COLO668 (cell line): Measurements from ENCODE around the gene OR1K1.
"Not testable (repeated sequence)": the region's sequence is repeated elsewhere in the genome, so short reads cannot be mapped to it uniquely, and the experiment has no call there.

ENCODE experiments used
- DNase-seq: peaks from one replicate; lab custom pipeline; 2025; ENCODE audit not compliant: unreplicated experiment; lab: John Stamatoyannopoulos, UW

OR1K1 gene, protein sequence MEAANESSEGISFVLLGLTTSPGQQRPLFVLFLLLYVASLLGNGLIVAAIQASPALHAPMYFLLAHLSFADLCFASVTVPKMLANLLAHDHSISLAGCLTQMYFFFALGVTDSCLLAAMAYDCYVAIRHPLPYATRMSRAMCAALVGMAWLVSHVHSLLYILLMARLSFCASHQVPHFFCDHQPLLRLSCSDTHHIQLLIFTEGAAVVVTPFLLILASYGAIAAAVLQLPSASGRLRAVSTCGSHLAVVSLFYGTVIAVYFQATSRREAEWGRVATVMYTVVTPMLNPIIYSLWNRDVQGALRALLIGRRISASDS

DNA sequence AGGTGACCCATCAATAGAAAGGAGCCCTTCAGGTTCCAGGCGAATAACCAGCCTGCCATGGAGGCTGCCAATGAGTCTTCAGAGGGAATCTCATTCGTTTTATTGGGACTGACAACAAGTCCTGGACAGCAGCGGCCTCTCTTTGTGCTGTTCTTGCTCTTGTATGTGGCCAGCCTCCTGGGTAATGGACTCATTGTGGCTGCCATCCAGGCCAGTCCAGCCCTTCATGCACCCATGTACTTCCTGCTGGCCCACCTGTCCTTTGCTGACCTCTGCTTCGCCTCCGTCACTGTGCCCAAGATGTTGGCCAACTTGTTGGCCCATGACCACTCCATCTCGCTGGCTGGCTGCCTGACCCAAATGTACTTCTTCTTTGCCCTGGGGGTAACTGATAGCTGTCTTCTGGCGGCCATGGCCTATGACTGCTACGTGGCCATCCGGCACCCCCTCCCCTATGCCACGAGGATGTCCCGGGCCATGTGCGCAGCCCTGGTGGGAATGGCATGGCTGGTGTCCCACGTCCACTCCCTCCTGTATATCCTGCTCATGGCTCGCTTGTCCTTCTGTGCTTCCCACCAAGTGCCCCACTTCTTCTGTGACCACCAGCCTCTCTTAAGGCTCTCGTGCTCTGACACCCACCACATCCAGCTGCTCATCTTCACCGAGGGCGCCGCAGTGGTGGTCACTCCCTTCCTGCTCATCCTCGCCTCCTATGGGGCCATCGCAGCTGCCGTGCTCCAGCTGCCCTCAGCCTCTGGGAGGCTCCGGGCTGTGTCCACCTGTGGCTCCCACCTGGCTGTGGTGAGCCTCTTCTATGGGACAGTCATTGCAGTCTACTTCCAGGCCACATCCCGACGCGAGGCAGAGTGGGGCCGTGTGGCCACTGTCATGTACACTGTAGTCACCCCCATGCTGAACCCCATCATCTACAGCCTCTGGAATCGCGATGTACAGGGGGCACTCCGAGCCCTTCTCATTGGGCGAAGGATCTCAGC, at the start of gene OR1K1:
OR1K1 (plus strand) TSS at position 58 of the 995 bp plus-strand sequence; CDS start at position 58, 0 bp downstream.
- DNase-seq, result no peak

DNA sequence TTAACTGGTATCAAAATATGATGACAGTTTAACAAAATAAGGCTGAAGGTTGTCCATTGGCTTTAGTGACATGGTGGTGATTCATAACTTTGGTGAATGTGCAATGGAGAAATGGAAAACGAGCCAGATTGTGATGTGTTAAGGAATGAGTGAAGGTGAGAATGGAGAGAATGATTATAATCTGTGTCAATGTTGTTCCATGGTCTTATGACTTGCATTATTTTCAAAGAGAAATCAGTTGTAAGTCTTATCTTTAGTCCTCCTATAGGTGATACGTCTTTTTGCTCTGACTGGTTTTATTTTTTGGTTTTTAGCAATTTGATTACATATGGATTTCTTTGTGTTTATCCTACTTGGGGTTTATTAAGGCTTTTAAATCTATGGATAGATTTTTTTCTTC, 45.1 kb upstream of the OR1K1 start:
- no peak for DNase-seq

DNA sequence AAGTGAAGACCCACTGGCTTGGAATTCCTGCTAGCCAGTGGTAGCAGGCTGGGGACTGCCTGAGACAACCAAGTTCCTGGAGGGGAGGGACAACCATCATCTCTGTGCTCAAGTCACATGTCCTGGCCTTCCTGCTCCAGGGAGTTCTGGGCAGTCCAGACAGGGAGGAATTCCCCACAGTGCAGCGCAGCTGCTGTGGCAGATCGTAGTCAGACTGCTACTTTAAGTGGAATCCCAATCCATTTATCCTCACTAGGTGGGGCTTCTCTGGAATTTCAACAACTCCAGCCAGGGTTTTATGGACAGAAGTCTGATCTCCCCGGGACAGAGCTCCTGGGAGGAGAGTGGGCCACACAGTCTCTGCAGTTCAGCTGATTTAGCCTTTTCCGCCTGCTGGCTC, 32.1 kb upstream of the OR1K1 start:
- no peak for DNase-seq

DNA sequence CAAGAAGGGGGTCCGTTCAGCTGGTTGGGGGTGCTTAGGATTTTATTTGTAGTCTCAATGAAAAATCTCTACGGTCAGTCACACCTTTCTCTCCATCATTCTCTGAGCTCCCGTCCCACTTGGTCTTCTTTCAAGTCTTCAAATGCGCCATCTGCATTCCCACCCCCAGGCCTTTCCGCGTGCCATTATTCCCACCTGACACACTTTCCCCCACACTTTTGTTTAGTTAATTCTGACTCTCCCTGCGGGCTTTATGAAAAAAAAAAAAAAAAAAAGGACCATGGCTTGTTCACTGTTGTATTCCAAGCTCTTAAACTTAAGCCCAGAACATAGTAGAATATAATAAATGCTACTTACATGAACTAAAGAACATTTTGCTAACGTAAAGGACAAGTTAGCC, 22.9 kb upstream of the OR1K1 start:
- DNase-seq, result no peak

DNA sequence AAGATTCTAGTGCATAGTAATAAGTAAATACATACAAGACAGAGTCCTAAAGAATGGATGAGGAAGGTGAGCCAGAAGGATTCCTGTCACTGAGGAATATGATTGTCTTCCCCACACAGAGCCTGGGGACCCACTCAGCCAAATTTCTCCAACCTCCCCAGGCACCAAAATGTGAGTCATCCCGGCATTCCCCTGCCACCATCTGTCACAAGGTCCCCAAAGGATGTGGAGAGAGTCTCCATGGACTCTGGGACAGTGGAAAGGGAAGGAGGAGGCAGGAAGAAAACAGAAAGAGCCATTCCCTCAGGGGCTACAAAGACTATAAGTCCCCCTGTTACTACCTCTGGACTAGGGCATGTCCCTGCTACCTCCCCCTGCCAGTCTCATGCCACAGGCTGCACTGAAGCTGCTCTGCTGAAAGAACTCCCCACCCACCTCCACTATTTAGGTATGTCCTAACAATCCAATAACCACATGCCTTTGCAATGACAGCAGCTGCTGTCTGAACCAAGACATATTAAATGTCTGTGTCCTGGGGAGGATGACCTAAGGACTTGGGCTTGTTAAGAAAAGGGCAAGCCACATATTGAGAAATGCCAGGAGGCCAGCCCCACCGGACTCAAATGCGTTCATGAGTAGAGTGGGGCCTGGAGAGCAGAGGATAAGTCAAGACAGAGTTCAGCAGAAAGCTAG, 21.8 kb upstream of the OR1K1 start:
- DNase-seq, result no peak

DNA sequence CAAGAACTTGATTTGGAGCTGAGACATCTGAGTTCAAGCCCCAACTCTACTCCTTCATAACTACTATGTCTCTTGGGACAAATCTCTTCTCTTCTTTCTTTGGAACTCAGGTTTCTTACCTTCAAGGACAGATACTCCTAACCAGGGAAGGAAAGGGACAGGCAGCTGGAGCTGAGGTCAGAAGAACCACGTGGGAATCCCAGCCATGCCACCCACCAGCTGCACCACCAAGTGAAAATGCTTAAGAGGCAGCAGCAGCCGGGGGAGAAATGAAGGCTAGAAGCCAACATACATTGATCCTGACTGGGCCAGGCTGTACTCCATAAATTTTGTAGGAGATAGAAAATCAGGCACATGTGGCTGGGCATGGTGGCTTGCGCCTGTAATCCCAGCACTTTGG, 20.7 kb upstream of the OR1K1 start:
- DNase-seq, result no peak

DNA sequence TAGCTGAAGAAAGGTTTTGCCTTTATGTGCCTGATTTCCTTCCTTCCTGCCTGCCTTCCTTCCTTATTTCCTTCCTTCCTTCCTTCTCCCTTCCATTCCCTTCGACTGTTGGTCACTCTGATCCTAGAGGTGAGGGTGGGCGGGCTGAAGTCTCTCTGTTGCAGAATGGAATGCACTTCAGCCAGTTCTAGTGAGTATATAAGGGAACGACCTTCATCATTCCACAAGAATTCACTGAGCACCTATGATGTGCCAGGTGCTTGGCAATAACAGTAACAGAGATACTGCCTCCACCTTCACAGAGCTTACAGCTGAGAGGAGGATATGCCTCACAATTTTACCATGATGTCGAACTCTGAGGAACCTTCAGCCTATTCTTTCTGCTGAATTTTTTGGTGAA, 19.9 kb upstream of the OR1K1 start:
- no peak for DNase-seq

DNA sequence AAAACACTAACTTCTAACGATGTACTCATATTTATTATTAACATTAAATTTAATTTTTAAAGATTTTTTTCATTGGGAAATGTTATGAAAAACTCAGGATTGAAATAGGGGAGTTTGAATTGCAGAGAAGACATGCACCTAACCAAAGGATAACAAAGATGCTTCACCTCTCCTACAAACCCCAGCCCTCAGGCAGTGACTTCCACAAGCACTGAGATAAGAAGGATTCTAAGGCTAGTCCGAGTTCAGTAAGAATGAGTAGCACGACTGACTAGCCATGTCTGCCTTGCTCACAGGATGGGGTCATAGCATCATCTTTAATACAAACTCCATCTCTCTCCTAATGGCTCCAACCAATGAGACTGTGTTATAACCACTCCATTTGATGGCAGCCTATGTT, 18.3 kb upstream of the OR1K1 start:
- no peak for DNase-seq

DNA sequence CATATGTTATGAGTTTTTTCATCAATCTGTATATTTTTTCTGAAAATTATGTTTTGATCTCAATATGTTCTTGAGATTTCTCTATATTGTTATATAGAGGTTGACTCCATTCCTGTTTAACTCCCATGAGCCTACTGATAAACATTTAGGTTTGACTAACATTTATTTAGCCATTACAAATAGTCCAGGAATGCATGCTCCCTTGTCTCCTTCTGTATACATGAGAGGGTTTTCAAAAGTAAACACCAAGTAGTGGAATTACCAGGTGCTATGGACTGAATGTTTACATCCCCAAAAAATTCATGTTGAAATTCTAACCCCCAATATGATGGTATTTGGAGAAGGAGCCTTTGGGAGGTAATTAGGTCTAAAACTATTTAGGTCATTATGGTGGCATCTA, 14.7 kb upstream of the OR1K1 start:
- no peak for DNase-seq

DNA sequence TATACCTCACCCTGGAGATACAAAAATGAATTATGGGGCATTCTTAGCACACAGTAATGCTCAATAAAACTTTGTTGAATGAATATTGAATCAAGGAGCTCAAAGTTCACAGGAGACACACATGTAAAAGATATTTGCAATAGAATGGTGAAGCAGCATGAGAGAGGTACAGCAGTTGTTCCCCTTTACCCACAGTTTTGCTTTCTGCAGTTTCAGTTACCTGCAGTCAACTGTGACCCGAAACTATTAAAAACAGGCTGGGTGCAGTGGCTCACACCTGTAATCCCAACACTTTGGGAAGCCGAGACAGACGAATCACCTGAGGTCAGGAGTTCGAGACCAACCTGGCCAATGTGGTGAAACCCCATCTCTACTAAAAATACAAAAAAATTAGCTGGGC, 13.6 kb upstream of the OR1K1 start:
- no peak for DNase-seq

DNA sequence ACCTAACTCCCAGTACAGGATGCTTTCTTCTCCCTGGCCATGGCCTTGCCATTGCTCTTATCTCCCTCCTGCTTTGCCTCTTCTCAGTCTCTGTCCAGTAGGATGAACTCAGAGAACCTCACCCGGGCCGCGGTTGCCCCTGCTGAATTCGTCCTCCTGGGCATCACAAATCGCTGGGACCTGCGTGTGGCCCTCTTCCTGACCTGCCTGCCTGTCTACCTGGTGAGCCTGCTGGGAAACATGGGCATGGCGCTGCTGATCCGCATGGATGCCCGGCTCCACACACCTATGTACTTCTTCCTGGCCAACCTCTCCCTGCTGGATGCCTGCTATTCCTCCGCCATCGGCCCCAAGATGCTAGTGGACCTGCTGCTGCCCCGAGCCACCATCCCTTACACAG, 11.1 kb upstream of the OR1K1 start, which contains the start of gene OR5C1:
OR5C1 (plus strand) TSS at position 103 of the 400 bp plus-strand sequence; CDS start at position 103, 0 bp downstream.
- no peak for DNase-seq

DNA sequence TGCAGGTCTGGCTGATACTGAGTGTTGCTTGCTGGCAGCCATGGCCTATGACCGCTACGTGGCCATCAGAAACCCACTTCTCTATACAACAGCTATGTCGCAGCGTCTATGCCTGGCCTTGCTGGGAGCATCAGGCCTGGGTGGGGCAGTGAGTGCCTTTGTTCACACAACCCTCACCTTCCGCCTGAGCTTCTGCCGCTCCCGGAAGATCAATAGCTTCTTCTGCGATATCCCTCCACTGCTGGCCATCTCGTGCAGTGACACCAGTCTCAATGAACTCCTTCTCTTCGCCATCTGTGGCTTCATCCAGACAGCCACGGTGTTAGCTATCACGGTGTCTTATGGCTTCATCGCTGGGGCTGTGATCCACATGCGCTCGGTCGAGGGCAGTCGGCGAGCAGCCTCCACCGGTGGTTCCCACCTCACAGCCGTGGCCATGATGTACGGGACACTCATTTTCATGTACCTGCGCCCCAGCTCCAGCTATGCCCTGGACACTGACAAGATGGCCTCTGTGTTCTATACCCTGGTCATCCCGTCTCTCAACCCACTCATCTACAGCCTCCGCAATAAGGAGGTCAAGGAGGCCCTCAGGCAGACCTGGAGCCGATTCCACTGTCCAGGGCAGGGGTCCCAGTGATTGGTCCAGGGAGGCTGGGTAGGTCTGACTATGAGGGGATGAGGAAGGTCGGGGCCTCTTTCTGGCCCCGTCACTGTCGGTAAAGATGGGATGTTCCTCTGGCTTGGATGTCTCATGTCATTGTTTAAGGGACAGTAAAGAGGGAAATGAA, 10.5 kb upstream of the OR1K1 start:
- DNase-seq, result no peak

DNA sequence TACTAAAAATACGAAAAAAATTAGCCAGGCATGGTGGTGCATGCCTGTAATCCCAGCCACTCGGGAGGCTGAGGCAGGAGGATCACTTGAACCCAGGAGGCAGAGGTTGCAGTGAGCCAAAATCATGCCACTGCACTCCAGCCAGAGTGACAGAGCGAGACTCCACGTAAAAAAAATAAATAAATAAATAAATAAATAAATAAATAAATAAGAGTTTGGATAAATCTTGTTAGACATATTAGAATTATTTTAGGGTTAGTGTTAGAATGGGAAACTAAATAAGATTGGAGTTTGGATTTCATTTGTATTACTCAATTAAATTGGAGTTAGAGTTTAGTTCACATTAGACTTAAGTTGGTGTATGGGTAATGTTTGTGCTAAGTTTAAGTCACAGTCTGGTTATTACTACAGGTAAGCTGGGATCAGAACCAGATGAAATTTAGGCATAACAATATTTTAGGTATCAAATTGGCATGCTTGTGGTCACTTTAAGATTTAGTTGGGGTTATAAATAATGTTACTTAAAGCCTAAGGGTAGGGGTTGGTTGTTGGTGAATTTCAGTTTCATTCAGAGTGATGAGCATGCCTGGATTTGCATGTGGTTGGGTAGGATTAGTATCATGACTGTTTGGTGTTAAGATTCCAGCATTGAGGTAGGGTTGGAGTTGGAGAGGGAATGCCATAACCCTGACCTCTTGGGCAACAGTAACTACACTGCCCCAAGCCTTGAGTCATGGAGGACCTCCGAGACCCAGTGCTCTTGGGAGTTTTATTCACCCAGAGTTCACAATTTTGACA, 7.9 kb upstream of the OR1K1 start:
- no peak for DNase-seq

DNA sequence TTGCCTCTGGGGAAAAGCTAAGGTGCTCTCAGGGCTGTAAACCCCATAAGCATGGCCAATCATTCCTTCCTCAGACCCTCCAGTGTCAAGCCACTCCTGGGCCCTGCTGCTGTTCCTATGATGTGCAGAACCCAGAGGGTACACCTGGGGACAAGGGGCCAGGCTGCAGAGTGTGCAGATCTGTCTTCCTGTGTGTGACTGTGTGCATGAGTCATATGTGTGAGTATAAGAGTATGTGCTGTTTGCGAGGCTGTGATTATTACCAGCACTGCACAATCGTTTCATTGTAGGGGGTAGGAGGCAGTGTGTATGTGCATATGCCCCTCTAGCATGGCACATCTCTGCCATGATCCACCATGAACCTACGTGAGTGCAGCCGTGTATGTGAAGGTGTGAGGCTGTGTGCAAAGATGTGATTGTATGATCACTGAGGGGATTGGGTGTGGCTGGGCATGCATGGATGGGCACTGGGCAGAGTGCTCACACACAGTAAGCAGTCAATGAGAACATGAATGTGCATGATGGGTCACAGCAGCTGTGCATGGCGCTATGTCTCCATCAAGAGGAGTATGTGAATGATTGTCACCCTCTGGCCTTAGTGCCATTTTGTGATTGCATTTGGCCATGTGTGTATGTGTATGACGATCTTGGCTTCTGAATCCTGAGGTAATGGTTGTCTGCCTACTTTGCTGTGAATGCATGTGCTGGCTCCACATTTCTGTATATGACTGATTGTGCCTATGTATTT, 2.4 kb upstream of the OR1K1 start:
- DNase-seq, result peak; percentile 6

DNA sequence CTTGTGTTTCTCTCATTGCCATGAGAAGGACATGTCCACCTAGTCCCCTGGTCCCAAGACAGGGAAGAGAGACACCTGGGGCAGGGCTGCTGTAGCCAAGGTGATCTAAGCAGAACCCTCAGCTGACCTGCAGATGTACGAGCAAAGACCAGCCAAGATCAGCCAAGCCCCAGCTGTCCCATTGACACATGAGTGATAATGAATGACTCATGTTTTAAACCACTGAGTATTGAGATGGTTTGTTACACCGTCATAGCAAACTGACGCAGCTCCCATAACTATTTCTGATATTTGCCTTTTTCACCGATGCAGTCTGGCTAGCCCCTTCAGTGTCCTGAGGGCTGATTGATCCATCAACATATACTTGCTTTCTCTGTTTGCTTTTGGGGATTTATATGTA, 6.7 kb downstream of the OR1K1 start:
- DNase-seq, result no peak

DNA sequence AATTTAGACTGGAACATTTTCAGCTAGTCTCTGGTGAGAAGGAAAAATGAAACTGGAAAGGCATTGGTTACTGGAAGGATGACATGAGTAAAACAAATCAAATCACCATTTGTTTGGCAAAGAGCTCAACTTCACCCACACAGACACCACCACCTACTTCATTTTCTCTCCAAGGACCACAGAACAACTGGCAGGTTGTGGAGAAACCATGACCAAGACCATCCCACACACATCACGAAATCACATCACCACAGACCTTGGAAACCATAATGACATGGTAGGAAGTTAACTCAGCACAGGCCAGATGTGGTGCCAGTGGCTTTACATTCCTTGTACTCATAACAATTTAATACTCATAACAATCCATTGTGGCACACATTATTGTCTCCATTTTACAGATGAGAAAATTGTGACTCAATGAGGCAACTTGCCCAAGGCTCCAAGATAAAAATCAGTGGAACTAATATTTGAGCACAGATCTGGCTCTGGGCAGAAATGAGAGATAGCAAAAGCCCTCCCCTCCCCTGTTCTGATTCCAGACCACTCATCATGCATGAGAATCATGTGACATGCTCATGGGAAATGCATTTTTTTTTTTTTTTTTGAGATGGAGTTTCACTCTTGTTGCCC, 7.5 kb downstream of the OR1K1 start:
- no peak for DNase-seq

DNA sequence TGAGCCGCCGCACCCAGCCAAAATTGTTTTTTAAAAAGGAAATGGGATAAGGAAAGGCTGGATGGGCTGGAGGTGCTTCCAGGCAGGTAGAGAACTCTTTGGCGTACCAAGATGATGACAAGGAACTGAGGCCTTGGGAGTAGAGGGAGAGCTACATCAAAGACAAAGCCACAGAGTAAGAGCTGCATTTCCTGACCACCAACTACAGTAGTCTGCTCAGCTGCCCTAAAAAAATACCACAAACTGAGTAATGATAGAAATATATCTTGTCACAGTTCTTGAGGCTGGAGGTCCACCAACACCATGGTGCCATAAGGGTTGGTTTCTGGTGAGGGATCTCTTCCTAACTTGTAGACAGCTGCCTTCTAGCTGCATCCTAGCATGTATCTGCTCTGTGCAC, 8.2 kb downstream of the OR1K1 start:
- DNase-seq, result no peak

DNA sequence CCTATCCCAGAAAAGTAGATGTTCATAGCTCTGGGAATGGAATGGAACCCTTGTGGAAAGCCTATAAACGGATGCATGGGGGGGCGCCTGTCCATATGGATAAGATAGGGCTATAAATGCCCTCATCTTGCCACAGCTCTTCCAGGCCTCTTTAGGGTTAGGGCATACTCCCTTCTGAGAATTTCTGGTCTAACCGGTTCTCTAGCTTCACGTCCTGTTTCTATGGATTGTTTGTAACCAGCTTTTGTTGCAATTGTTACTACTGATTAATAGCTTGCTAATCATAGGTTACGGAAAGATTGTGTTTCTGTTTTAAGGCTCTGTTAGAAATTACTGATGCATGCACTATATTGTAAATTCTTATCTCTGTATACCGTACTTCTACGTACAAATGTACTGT, 9.3 kb downstream of the OR1K1 start:
- DNase-seq, result not testable (repeated sequence)
